SK-N-MC (cell line): ENCODE data around the gene TEX261.

ENCODE experiments used
- DNase-seq: peaks from one replicate; pipeline ENCODE4 v3.0.0-alpha.2; 2011; ENCODE audit warnings: low read depth, low spot score
- H3K27ac ChIP-seq: fragments of 200-600 bp; sonication (generic); 2 replicates; pipeline ENCODE4 v1.5.1; 2016; ENCODE audit warnings: mixed run types
- H3K36me3 ChIP-seq: fragments of 200-600 bp; sonication (generic); 2 replicates; pipeline ENCODE4 v1.6.1; 2017; ENCODE audit warnings: antibody characterized with exemption, low read length, mixed read lengths; ENCODE audit not compliant: insufficient read depth
- H3K4me3 ChIP-seq: fragments of 200-600 bp; sonication (generic); 2 replicates; pipeline ENCODE4 v1.5.1; 2016
- H3K9ac ChIP-seq: fragments of 200-600 bp; sonication (generic); 2 replicates; pipeline ENCODE4 v1.8.0; 2017; ENCODE audit warnings: mixed run types, mixed read lengths; ENCODE audit not compliant: insufficient read length
- H3K9me3 ChIP-seq: fragments of 200-600 bp; sonication (generic); 2 replicates; pipeline ENCODE4 v1.6.1; 2017; ENCODE audit warnings: low read depth, mild to moderate bottlenecking, antibody characterized with exemption, low read length, moderate library complexity, mixed read lengths
- EZH2 ChIP-seq: fragments of 200-600 bp; sonication (generic); IDR thresholded peaks from one replicate; pipeline ENCODE4 v1.6.1; 2017; ENCODE audit warnings: antibody characterized with exemption
- FOXP2 ChIP-seq: optimal IDR thresholded peaks from 2 replicates; pipeline ENCODE3; 2011; ENCODE audit warnings: mild to moderate bottlenecking, moderate library complexity; ENCODE audit not compliant: insufficient read depth; ENCODE audit errors: extremely low read length, control extremely low read depth
- POLR2AphosphoS5 ChIP-seq: IDR thresholded peaks from 2 replicates; pipeline ENCODE4 v1.6.1; 2012; ENCODE audit warnings: mild to moderate bottlenecking, low read depth, low read length, borderline replicate concordance

Gene TEX261

GRCh38 chr2:70979180-70979488, 15.5 kb downstream of the TEX261 start:
- Histone ChIP-seq H3K9ac (no peak overlapping the region), H3K4me3 (no peak overlapping the region), H3K9me3 (no peaks in the 10 kb centered on the region), H3K27ac (no peak overlapping the region), H3K36me3 (no peaks in the 10 kb centered on the region)
- TF ChIP-seq FOXP2 (no peak), POLR2AphosphoS5 (no peak), EZH2 (no peak)
- no peak for DNase-seq

- no peak within 1 kb of the TSS for H3K27ac ChIP-seq
- no peak within 1 kb of the TSS for H3K9ac ChIP-seq
- no peaks in the 10 kb centered on the region for H3K9me3 ChIP-seq
- TF ChIP-seq EZH2 (no peak), FOXP2 (no peak), POLR2AphosphoS5 (no peak)
- no peak within 1 kb of the TSS for H3K4me3 ChIP-seq
- H3K36me3 ChIP-seq = no peaks in the 10 kb centered on the region
- no peak for DNase-seq
Measured at GRCh38 chr2:70978341-70979179, 16.1 kb downstream of the TEX261 start, which contains the start of gene ANKRD53. TSS of gene ANKRD53 (plus strand) at chr2:70978630. CDS start at chr2:70978646, 16 bp downstream.

- Histone ChIP-seq H3K9me3 (no peaks in the 10 kb centered on the region), H3K4me3 (no peak overlapping the region), H3K9ac (no peak overlapping the region), H3K27ac (no peak overlapping the region), H3K36me3 (no peaks in the 10 kb centered on the region)
- TF ChIP-seq EZH2 (no peak), POLR2AphosphoS5 (no peak), FOXP2 (no peak)
- no peak for DNase-seq
Measured at GRCh38 chr2:70977605-70978205, 17.0 kb downstream of the TEX261 start.

- Histone ChIP-seq H3K9ac (no peak overlapping the region), H3K27ac (no peak overlapping the region), H3K9me3 (no peaks in the 10 kb centered on the region), H3K36me3 (no peaks in the 10 kb centered on the region), H3K4me3 (no peak overlapping the region)
- no peak for TF ChIP-seq EZH2
- TF ChIP-seq FOXP2 = no peak
- TF ChIP-seq POLR2AphosphoS5 = no peak
- DNase-seq = no peak
Measured at GRCh38 chr2:70975237-70975636, 19.4 kb downstream of the TEX261 start.

GRCh38 chr2:70974592-70974991, 20.1 kb downstream of the TEX261 start:
- no peak for DNase-seq
- H3K9ac ChIP-seq = no peak overlapping the region
- no peak overlapping the region for H3K27ac ChIP-seq
- no peak overlapping the region for H3K4me3 ChIP-seq
- no peaks in the 10 kb centered on the region for H3K9me3 ChIP-seq
- H3K36me3 ChIP-seq = no peaks in the 10 kb centered on the region
- no peak for TF ChIP-seq POLR2AphosphoS5
- no peak for TF ChIP-seq EZH2
- no peak for TF ChIP-seq FOXP2

GRCh38 chr2:70967189-70967588, 27.5 kb downstream of the TEX261 start:
- Histone ChIP-seq H3K9ac (no peak overlapping the region), H3K4me3 (no peak overlapping the region), H3K36me3 (no peaks in the 10 kb centered on the region), H3K9me3 (no peaks in the 10 kb centered on the region), H3K27ac (no peak overlapping the region)
- no peak for TF ChIP-seq POLR2AphosphoS5
- no peak for TF ChIP-seq EZH2
- no peak for TF ChIP-seq FOXP2
- DNase-seq = no peak

- H3K9ac ChIP-seq = no peak overlapping the region
- no peaks in the 10 kb centered on the region for H3K9me3 ChIP-seq
- TF ChIP-seq FOXP2 (no peak), EZH2 (no peak), POLR2AphosphoS5 (no peak)
- no peaks in the 10 kb centered on the region for H3K36me3 ChIP-seq
- no peak overlapping the region for H3K27ac ChIP-seq
- DNase-seq = no peak
- H3K4me3 ChIP-seq = no peak overlapping the region
Measured at GRCh38 chr2:70966681-70967080, 28.0 kb downstream of the TEX261 start.

GRCh38 chr2:70965506-70965905, 29.2 kb downstream of the TEX261 start:
- Histone ChIP-seq H3K4me3 (no peak overlapping the region), H3K36me3 (no peaks in the 10 kb centered on the region), H3K27ac (no peak overlapping the region), H3K9ac (no peak overlapping the region), H3K9me3 (no peaks in the 10 kb centered on the region)
- no peak for DNase-seq
- TF ChIP-seq FOXP2 (no peak), POLR2AphosphoS5 (no peak), EZH2 (no peak)
